HEK293T (cell line): ENCODE data around the gene PRKG2.

Experiments used
- CTCF ChIA-PET: fragments of 350-600 bp; formaldehyde crosslinking; extraction: SDS; loops from one replicate; lab custom pipeline; 2021; ENCODE audit warnings: antibody characterized with exemption, inconsistent platforms; lab: Yijun Ruan, JAX
- POLR2A ChIA-PET: fragments of 350-600 bp; formaldehyde crosslinking; extraction: SDS; loops from one replicate; lab custom pipeline; 2020; ENCODE audit warnings: antibody characterized with exemption, inconsistent platforms; lab: Yijun Ruan, JAX
- DNase-seq: peaks from one replicate; pipeline ENCODE4 v3.0.0; 2012; ENCODE audit warnings: mixed read lengths; ENCODE audit errors: extremely low spot score
- ARNT ChIP-seq: fragments of 450-650 bp; IDR thresholded peaks from 2 replicates; pipeline ENCODE4 v1.6.1; 2017; ENCODE audit warnings: mild to moderate bottlenecking
- BHLHE40 ChIP-seq: fragments of 450-650 bp; IDR thresholded peaks from 2 replicates; pipeline ENCODE4 v1.6.1; 2016; ENCODE audit warnings: mild to moderate bottlenecking, moderate library complexity, borderline replicate concordance
- CTBP1 ChIP-seq: fragments of 450-650 bp; IDR thresholded peaks from 2 replicates; pipeline ENCODE4 v1.6.1; 2016; ENCODE audit warnings: borderline replicate concordance
- ELF4 ChIP-seq: fragments of 450-650 bp; IDR thresholded peaks from 2 replicates; pipeline ENCODE4 v1.6.1; 2017; ENCODE audit warnings: antibody characterized with exemption
- FOXA1 ChIP-seq: fragments of 450-650 bp; IDR thresholded peaks from 2 replicates; pipeline ENCODE4 v1.6.1; 2016; ENCODE audit warnings: mild to moderate bottlenecking
- FOXK2 ChIP-seq: fragments of 450-650 bp; IDR thresholded peaks from 2 replicates; pipeline ENCODE4 v1.6.1; 2016; ENCODE audit warnings: mild to moderate bottlenecking
- FOXM1 ChIP-seq: fragments of 450-650 bp; IDR thresholded peaks from 2 replicates; pipeline ENCODE4 v1.6.1; 2017; ENCODE audit warnings: mild to moderate bottlenecking, borderline replicate concordance
- HDGF ChIP-seq: fragments of 450-650 bp; IDR thresholded peaks from 2 replicates; pipeline ENCODE4 v1.6.1; 2017; ENCODE audit warnings: antibody characterized with exemption, borderline replicate concordance
- L3MBTL2 ChIP-seq: fragments of 450-650 bp; conservative IDR thresholded peaks from 2 replicates; pipeline ENCODE4 v1.6.1; 2016; ENCODE audit warnings: mild to moderate bottlenecking
- LEF1 ChIP-seq: fragments of 450-650 bp; IDR thresholded peaks from 2 replicates; pipeline ENCODE4 v1.6.1; 2017; ENCODE audit warnings: mild to moderate bottlenecking, borderline replicate concordance
- NFRKB ChIP-seq: fragments of 450-650 bp; IDR thresholded peaks from 2 replicates; pipeline ENCODE4 v1.6.1; 2016; ENCODE audit warnings: mild to moderate bottlenecking, moderate library complexity
- SP1 ChIP-seq: fragments of 450-650 bp; IDR thresholded peaks from 2 replicates; pipeline ENCODE4 v1.6.1; 2017
- SUZ12 ChIP-seq: fragments of 450-650 bp; IDR thresholded peaks from 2 replicates; pipeline ENCODE4 v1.6.1; 2016; ENCODE audit warnings: mild to moderate bottlenecking
- TARDBP ChIP-seq: fragments of 450-650 bp; IDR thresholded peaks from 2 replicates; pipeline ENCODE4 v1.6.1; 2016
- ZNF384 ChIP-seq: fragments of 450-650 bp; IDR thresholded peaks from 2 replicates; pipeline ENCODE4 v1.6.1; 2016
- TF ChIP-seq, protein P1 (sequence below): fragments of 450-650 bp; IDR thresholded peaks from 2 replicates; pipeline ENCODE4 v1.6.1; 2016

The PRKG2 gene

DNA sequence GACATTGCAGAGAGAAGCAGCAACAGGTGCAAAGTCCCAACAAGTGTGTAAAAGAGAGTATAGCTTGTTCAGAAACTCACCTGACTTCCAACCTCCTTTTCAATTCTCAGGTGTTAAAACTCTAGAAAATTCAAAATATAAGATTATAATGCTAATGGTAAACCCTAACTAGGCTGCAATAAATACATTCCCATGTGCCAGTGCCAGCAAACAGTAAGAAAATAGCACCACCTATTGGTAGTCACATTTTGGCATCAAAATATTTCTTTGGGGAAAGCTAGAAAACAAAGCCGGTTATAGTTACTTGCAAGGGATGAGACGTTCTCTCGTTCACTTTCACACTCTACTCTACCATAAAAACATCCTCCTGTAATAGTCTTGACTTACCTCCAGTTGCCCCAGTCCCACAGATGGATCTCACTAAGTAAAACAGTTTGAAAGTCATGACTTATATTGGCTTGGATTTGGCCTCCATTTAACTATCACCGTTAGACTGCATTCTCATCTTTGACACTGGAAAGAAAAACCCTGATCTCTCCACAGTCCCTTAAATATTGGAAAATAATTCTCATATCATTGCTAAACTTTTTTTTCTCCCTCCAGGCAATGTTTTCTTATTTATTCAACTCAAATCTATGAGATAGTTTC is 174.9 kb downstream of the PRKG2 start:
- TF ChIP-seq CTBP1 (no peak), TARDBP (no peak), L3MBTL2 (no peak), FOXM1 (no peak), BHLHE40 (no peak), FOXA1 (no peak), SUZ12 (no peak), FOXK2 (no peak), ELF4 (no peak), NFRKB (no peak), SP1 (no peak), HDGF (no peak), ZNF384 (no peak), LEF1 (no peak), ARNT (no peak)
- TF ChIP-seq, protein P1, sequence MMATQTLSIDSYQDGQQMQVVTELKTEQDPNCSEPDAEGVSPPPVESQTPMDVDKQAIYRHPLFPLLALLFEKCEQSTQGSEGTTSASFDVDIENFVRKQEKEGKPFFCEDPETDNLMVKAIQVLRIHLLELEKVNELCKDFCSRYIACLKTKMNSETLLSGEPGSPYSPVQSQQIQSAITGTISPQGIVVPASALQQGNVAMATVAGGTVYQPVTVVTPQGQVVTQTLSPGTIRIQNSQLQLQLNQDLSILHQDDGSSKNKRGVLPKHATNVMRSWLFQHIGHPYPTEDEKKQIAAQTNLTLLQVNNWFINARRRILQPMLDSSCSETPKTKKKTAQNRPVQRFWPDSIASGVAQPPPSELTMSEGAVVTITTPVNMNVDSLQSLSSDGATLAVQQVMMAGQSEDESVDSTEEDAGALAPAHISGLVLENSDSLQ, result no peak
- DNase-seq, result peak; percentile 35
- POLR2A ChIA-PET, result interaction anchor here (1.8 kb wide), 1 partner anchor 9 kb away, joined by 4 read pairs; the partner anchor contains the start of gene BMP3
- CTCF ChIA-PET, result interaction anchor here (0.6 to 1.3 kb wide), 7 partner anchors 9 to 1245 kb away, joined by 3 to 9 read pairs (median 3); partner anchors contain the start of gene BMP3

GRCh38 chr4:81039351-81039972 is 175.6 kb downstream of the PRKG2 start:
- POLR2A ChIA-PET, result interaction anchor here (1.8 kb wide), 1 partner anchor 9 kb away, joined by 4 read pairs; the partner anchor contains the start of gene BMP3
- TF ChIP-seq TARDBP (no peak), ZNF384 (no peak), SUZ12 (no peak), LEF1 (no peak), L3MBTL2 (no peak), ELF4 (no peak)
- CTCF ChIA-PET, result interaction anchor here (0.6 to 1.3 kb wide), 6 partner anchors 9 to 1245 kb away, joined by 3 to 9 read pairs (median 4); partner anchors contain the start of gene BMP3
- no peak for DNase-seq

DNA sequence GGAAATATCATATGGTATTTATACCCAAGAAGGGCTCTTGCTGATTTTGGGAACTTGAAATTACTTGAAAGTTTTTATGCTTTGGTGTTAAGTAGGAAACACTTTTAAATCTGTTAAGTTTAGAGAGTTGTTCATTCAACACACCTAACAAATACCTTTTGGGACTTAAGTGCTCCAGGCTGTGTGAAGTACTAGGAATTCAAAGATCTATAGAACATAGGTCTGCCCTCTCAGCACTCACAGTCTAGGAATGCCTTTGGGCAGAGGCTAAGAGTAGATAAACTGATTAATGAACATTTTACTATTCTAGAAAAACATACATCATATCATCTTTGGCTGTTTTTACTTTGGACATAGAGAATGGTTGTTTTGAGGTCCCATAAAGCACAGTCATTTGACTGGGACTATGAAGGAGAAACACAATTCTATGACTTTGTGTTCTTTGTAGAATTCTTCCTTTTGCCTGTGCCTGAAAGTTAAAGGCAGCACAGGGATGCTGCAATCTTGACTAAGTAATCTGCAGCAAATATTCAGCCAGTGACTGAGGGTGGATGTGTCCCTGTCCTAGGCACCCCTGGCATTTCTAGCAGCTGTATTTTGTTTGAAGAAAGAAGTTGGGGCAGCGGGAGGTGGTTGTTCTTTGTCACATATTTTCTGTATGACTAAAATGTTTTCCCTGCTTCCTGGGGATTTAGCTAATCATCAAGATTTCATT is 176.2 kb downstream of the PRKG2 start:
- ChIA-PET POLR2A (interaction anchor here (1.8 kb wide), 1 partner anchor 8 kb away, joined by 4 read pairs; the partner anchor contains the start of gene BMP3), CTCF (interaction anchor here (0.8 to 1.2 kb wide), 3 partner anchors 9 to 673 kb away, joined by 3 to 4 read pairs (median 4); partner anchors contain the start of gene BMP3)
- no peak for DNase-seq
- TF ChIP-seq SP1, result no peak
- no peak for TF ChIP-seq HDGF
- no peak for TF ChIP-seq L3MBTL2
- TF ChIP-seq NFRKB, result no peak
- no peak for TF ChIP-seq CTBP1
- TF ChIP-seq FOXM1, result no peak
- TF ChIP-seq ELF4, result no peak
- TF ChIP-seq, protein P1, result no peak
- no peak for TF ChIP-seq ARNT
- no peak for TF ChIP-seq TARDBP
- TF ChIP-seq LEF1, result no peak
- no peak for TF ChIP-seq FOXA1
- TF ChIP-seq BHLHE40, result no peak
- TF ChIP-seq SUZ12, result no peak
- TF ChIP-seq FOXK2, result no peak
